Astrocyte of the spinal cord (primary cell): Measurements from ENCODE around the gene SETBP1.

Experiments used
- DNase-seq: peaks from one replicate; pipeline ENCODE4 v3.0.0; 2011; ENCODE audit warnings: low read depth, low spot score
- H3K4me3 ChIP-seq: 2 replicates; pipeline ENCODE4 v1.5.1; 2011; ENCODE audit warnings: low read depth, mild to moderate bottlenecking, low read length, moderate library complexity
- CTCF ChIP-seq: IDR thresholded peaks from 2 replicates; pipeline ENCODE4 v1.5.1; 2012; ENCODE audit warnings: low read depth, mild to moderate bottlenecking, low read length, inconsistent platforms
- in situ Hi-C: cut with HindIII; loops from 2 replicates; pipeline ENCODE4 v1.10.0; 2017; ENCODE audit warnings: low sequenced_read_pairs

The SETBP1 gene

DNA sequence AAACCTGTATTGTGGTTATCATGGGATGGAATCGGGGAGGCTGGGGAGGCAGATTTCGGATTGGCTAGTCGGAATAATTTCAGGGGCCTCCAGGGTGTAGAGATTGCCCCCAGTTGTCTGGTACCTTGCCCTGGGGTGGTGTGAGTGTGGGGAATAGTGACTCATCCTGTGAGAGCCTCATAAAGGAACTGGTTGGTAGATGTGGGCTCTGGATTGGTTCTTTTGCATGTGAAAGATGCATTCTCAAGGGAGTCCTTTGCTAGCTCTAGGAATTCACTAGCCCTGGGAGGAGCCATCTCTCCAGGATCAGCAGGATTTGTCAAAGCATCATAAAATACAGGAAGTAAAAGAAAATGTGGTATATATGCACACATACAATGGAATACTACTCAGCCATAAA, 331.6 kb downstream of the SETBP1 start:
- H3K4me3 ChIP-seq: no peak overlapping the region
- no peak for DNase-seq
- in situ Hi-C loops: no loop called here
- no peak for TF ChIP-seq CTCF

- peak; percentile 88 for DNase-seq
- in situ Hi-C loops: no loop called here
- no peak for TF ChIP-seq CTCF
- H3K4me3 ChIP-seq: no peak overlapping the region
Measured at GRCh38 chr18:45014047-45014501, 333.4 kb downstream of the SETBP1 start.

- H3K4me3 ChIP-seq: no peak overlapping the region
- TF ChIP-seq CTCF: no peak
- in situ Hi-C loops: no loop called here
- no peak for DNase-seq
Measured at GRCh38 chr18:45015788-45016128, 335.1 kb downstream of the SETBP1 start.

- H3K4me3 ChIP-seq: no peak overlapping the region
- DNase-seq: no peak
- TF ChIP-seq CTCF: no peak
- in situ Hi-C loops: no loop called here
Measured at GRCh38 chr18:45019469-45019868, 338.8 kb downstream of the SETBP1 start.

DNA sequence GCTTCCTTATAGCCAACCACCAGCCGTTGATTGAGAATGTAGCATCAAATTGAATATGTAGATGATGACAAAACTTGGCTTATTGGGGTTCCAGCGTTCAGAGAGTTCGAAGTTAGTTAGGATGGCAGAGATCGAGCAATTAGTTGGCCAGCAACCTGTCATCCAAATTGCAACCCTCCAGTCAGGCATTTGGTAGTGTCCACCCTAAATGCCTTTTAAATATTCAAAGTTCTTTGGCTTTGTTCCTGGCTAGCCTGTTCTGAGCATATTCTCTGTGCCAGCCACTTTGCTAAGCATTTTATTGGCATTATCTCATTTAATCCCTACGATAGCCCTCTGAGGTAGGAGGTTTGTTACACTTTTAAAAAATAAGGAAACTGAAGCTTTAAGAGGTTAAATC, 342.8 kb downstream of the SETBP1 start:
- no peak overlapping the region for H3K4me3 ChIP-seq
- in situ Hi-C loops: no loop called here
- DNase-seq: no peak
- TF ChIP-seq CTCF: no peak

GRCh38 chr18:45024357-45025088, 343.8 kb downstream of the SETBP1 start:
- no peak for DNase-seq
- in situ Hi-C loops: no loop called here
- no peak overlapping the region for H3K4me3 ChIP-seq
- TF ChIP-seq CTCF: no peak
